Measurements from ENCODE around the gene SIK2. TPM values are rescaled to one million over a fixed set of nuclear protein-coding genes. Genes with fewer than 3 reads are reported as not detected.

The SIK2 gene
- total and polyA plus RNA-seq, 9 of the 15 experiments (the other 6 are each of a cell fraction or from before 2014, with no cell fraction given), result 0.74 to 11.6 (median 3.8) TPM

- H3K9me1 ChIP-seq (ENCODE audit: control insufficient read depth, insufficient read depth, low read length), result no peaks in the 10 kb centered on the region
- H3K4me1 ChIP-seq (replicated peaks in 1 of 2; ENCODE audit: control insufficient read depth in 2 of 2, insufficient read depth in 2 of 2, low read length in 2 of 2), result peaks cover 8 to 22% of the 10 kb centered on the region in 2 experiments; a peak in 4 of 5 replicates
- H3K4me3 ChIP-seq, result no peak overlapping the region
- no peak for FAIRE-seq
- H3K9me3 ChIP-seq (replicated peaks; ENCODE audit: control insufficient read depth, insufficient read depth, low read depth, low read length), result no peaks in the 10 kb centered on the region
- 78% methylated on average over 5 of the region's 5 CpGs for WGBS (ENCODE audit: insufficient coverage, low coverage, missing lambda C conversion rate)
- H3K9ac ChIP-seq (ENCODE audit: insufficient read depth in 1 of 2, low read depth in 2 of 2, low read length in 2 of 2), result no peak overlapping the region
- CTCF ChIA-PET (ENCODE audit: low intra/inter-chr PET ratio), result no interaction called here
- no peak for ATAC-seq
- in situ Hi-C loops (cut with MboI) (no loop called here), intact Hi-C loops (cut with micrococcal nuclease) (no loop called here)
- DNase-seq (ENCODE audit: extremely low read depth in 1 of 4, low spot score in 3 of 4), result no peak
- H3K27me3 ChIP-seq (ENCODE audit: control insufficient read depth in 2 of 2, insufficient read depth in 2 of 2, low read length in 2 of 2), result no peaks in the 10 kb centered on the region
- H3K36me3 ChIP-seq (ENCODE audit: control insufficient read depth, insufficient read depth, low read length), result peaks cover 39% of the 10 kb centered on the region; the same call in 2 of the 3 replicates
- no peak overlapping the region for H3K27ac ChIP-seq (ENCODE audit: extremely low read depth, low read depth, low read length)
- no peak overlapping the region for H2AFZ ChIP-seq (ENCODE audit: low read depth, low read length)
- TF ChIP-seq CBX2 (IDR thresholded peaks at IDR 0.05; ENCODE audit: insufficient read depth, low read length, poor library complexity, severe bottlenecking) (no peak), HCFC1 (IDR thresholded peaks at IDR 0.05; ENCODE audit: low read depth, low read length) (no peak), USF1 (CRISPR knock-in tag; IDR thresholded peaks at IDR 0.05) (no peak), ZNF57 (CRISPR knock-in tag; IDR thresholded peaks at IDR 0.05) (no peak), ZNF551 (CRISPR knock-in tag; IDR thresholded peaks at IDR 0.05) (no peak), MAZ (CRISPR knock-in tag; conservative IDR thresholded peaks at IDR 0.05 in 1 of 2, IDR thresholded peaks at IDR 0.05 in 1 of 2) (no peak), TEAD1 (CRISPR knock-in tag; IDR thresholded peaks at IDR 0.05) (no peak)
- no peak overlapping the region for H3K4me2 ChIP-seq (ENCODE audit: insufficient read depth, low read length)
- POLR2A ChIA-PET, result no interaction called here
- H3K79me2 ChIP-seq (ENCODE audit: control insufficient read depth, insufficient read depth, low read length), result peaks cover 5% of the 10 kb centered on the region; the same call in 1 of the 3 replicates
- BruUV-seq (replicated peaks), result no TSS peak
- H4K20me1 ChIP-seq (replicated peaks; ENCODE audit: control insufficient read depth, insufficient read depth, low read length), result no peaks in the 10 kb centered on the region
These were observed 100.4 kb downstream of the SIK2 start for GRCh38 chr11:111702623-111703022.
